AG08395 (cell line): ENCODE results near the gene NCOA7.
"Not testable (repeated sequence)": the region's sequence is repeated elsewhere in the genome, so short reads cannot be mapped to it uniquely, and the experiment has no call there.

ENCODE experiments used
- DNase-seq: peaks from one replicate; pipeline ENCODE4 v3.0.0; 2012; ENCODE audit warnings: mixed read lengths, low spot score

The NCOA7 gene

GRCh38 chr6:125753218-125753936, 37.4 kb upstream of the NCOA7 start:
- peak; percentile 10 for DNase-seq

- DNase-seq, result no peak
Measured at GRCh38 chr6:125753937-125754259, 36.9 kb upstream of the NCOA7 start.

- DNase-seq, result no peak
Measured at GRCh38 chr6:125754566-125754965, 36.2 kb upstream of the NCOA7 start.

GRCh38 chr6:125759184-125759902, 31.4 kb upstream of the NCOA7 start:
- DNase-seq, result no peak

- no peak for DNase-seq
Measured at GRCh38 chr6:125759959-125760457, 30.8 kb upstream of the NCOA7 start.

GRCh38 chr6:125764121-125764671, 26.6 kb upstream of the NCOA7 start:
- no peak for DNase-seq

GRCh38 chr6:125765944-125766343, 24.8 kb upstream of the NCOA7 start:
- no peak for DNase-seq

- no peak for DNase-seq
Measured at GRCh38 chr6:125766641-125767040, 24.1 kb upstream of the NCOA7 start.

- DNase-seq, result no peak
Measured at GRCh38 chr6:125769147-125769783, 21.5 kb upstream of the NCOA7 start.

GRCh38 chr6:125773387-125774341, 17.1 kb upstream of the NCOA7 start:
- DNase-seq, result no peak

- DNase-seq, result not testable (repeated sequence)
Measured at GRCh38 chr6:125776107-125776826, 14.5 kb upstream of the NCOA7 start.

- peak; percentile 95 for DNase-seq
Measured at GRCh38 chr6:125779924-125780539, 10.7 kb upstream of the NCOA7 start.

- peak; percentile 53 for DNase-seq
Measured at GRCh38 chr6:125780540-125781313, 10.0 kb upstream of the NCOA7 start.

- DNase-seq, result peak; percentile 3
Measured at GRCh38 chr6:125781314-125781868, 9.4 kb upstream of the NCOA7 start.

- no peak for DNase-seq
Measured at GRCh38 chr6:125784365-125784764, 6.4 kb upstream of the NCOA7 start.

- DNase-seq, result peak; percentile 14
Measured at GRCh38 chr6:125787791-125788190, 3.0 kb upstream of the NCOA7 start.

- DNase-seq, result no peak
Measured at GRCh38 chr6:125789167-125789566, 1.6 kb upstream of the NCOA7 start.

- peak; percentile 37 for DNase-seq
Measured at GRCh38 chr6:125789576-125790357, 993 bp upstream of the NCOA7 start.
